Caco-2 (cell line): ENCODE data around the gene TTBK2. TPM values are rescaled to one million over a fixed set of nuclear protein-coding genes. Genes with fewer than 3 reads are reported as not detected.

ENCODE experiments used
- BruUV-seq: library from RNA; stranded (reverse); fragments of 400-500 nt; replicated peaks from 2 replicates; lab custom pipeline; 2021; lab: Mats Ljungman, UMichigan
- CTCF ChIA-PET: fragments of 300-600 bp; sonication (Branson Sonifier 250); formaldehyde crosslinking; loops from one replicate; lab custom pipeline; 2022; ENCODE audit warnings: antibody characterized with exemption; lab: Charles Lee
- POLR2A ChIA-PET: fragments of 300-600 bp; sonication (Branson Sonifier 250); formaldehyde crosslinking; loops from one replicate; lab custom pipeline; 2022; ENCODE audit warnings: antibody characterized with exemption; lab: Charles Lee
- DNase-seq, 2 experiments: peaks; one replicate each; pipeline versions ENCODE4 v3.0.0 to v3.0.0-alpha.2; 2020 to 2022
- H3K27me3 ChIP-seq: replicated peaks from 2 replicates; pipeline ENCODE4 v1.6.0; 2011; ENCODE audit warnings: low read length; ENCODE audit not compliant: control insufficient read depth, insufficient read depth
- H3K36me3 ChIP-seq: 2 replicates; pipeline ENCODE4 v1.5.1; 2011; ENCODE audit warnings: low read length; ENCODE audit not compliant: control insufficient read depth, insufficient read depth
- H3K4me1 ChIP-seq: fragments of 250-450 bp; sonication (Bioruptor Pico); 2 replicates; pipeline ENCODE4 v1.5.1; 2020; ENCODE audit warnings: mild to moderate bottlenecking
- H3K4me3 ChIP-seq: 2 replicates; pipeline ENCODE4 v1.5.1; 2011; ENCODE audit warnings: low read depth, mild to moderate bottlenecking, control low read depth, low read length
- H3K9me3 ChIP-seq: fragments of 250-450 bp; sonication (Bioruptor Pico); 2 replicates; pipeline ENCODE4 v1.5.1; 2020; ENCODE audit warnings: mild to moderate bottlenecking, moderate library complexity
- H3K27ac Mint-ChIP-seq: one replicate; pipeline ENCODE4 v1.8.0; 2022; ENCODE audit warnings: mixed read lengths; ENCODE audit not compliant: unreplicated experiment
- H3K27me3 Mint-ChIP-seq: one replicate; pipeline ENCODE4 v1.8.0; 2022; ENCODE audit warnings: mixed read lengths; ENCODE audit not compliant: insufficient read depth, unreplicated experiment
- H3K36me3 Mint-ChIP-seq: one replicate; pipeline ENCODE4 v1.8.0; 2022; ENCODE audit warnings: mild to moderate bottlenecking, mixed read lengths; ENCODE audit not compliant: insufficient read depth, unreplicated experiment
- H3K4me1 Mint-ChIP-seq: one replicate; pipeline ENCODE4 v1.8.0; 2022; ENCODE audit warnings: low read depth, mixed read lengths; ENCODE audit not compliant: unreplicated experiment
- H3K4me3 Mint-ChIP-seq: one replicate; pipeline ENCODE4 v1.8.0; 2022; ENCODE audit warnings: mild to moderate bottlenecking, moderate library complexity, mixed read lengths; ENCODE audit not compliant: unreplicated experiment
- H3K9me3 Mint-ChIP-seq: one replicate; pipeline ENCODE4 v1.8.0; 2022; ENCODE audit warnings: mixed read lengths; ENCODE audit not compliant: unreplicated experiment
- CTCF ChIP-seq, 2 experiments: fragments of 200-600 bp in 1 of 2; IDR thresholded peaks; 1 replicate in 1 of 2; 2 replicates in 1 of 2; pipeline versions ENCODE4 v1.5.1 to v1.8.0; 2011 to 2022; ENCODE audit warnings: antibody characterized with exemption in 1 of 2, control low read depth in 1 of 2, inconsistent platforms in 1 of 2, low read depth in 1 of 2, low read length in 1 of 2, mild to moderate bottlenecking in 1 of 2, moderate library complexity in 1 of 2; ENCODE audit not compliant: insufficient read depth in 1 of 2, severe bottlenecking in 1 of 2, unreplicated experiment in 1 of 2
- intact Hi-C: fragments of 100-400 bp; cut with micrococcal nuclease; formaldehyde crosslinking; loops from one replicate; pipeline ENCODE4 v1.10.0; 2022; ENCODE audit not compliant: unreplicated experiment
- total RNA-seq: library from RNA; stranded (reverse); gene quantifications from 2 replicates; pipeline ENCODE4 v1.2.3, GENCODE V29; 2022

The TTBK2 gene
- total RNA-seq, 1 experiment from 2014 or later: 10.1 TPM

GRCh38 chr15:42826251-42826890 lies 94.2 kb downstream of the TTBK2 start:
- H3K4me3 ChIP-seq: no peak overlapping the region
- H3K36me3 ChIP-seq: no peaks in the 10 kb centered on the region
- Mint-ChIP-seq H3K4me1 (no peaks in the 10 kb centered on the region), H3K27ac (no peak overlapping the region), H3K27me3 (no peaks in the 10 kb centered on the region), H3K36me3 (no peaks in the 10 kb centered on the region), H3K4me3 (no peak overlapping the region), H3K9me3 (no peaks in the 10 kb centered on the region)
- DNase-seq: no peak
- ChIA-PET CTCF (no interaction called here), POLR2A (no interaction called here)
- intact Hi-C loops: no loop called here
- no peaks in the 10 kb centered on the region for H3K4me1 ChIP-seq
- no TSS peak for BruUV-seq
- H3K9me3 ChIP-seq: no peaks in the 10 kb centered on the region
- H3K27me3 ChIP-seq: no peaks in the 10 kb centered on the region
- no peak for TF ChIP-seq CTCF (IDR thresholded peaks at IDR 0.05; ENCODE audit: insufficient read depth in 1 of 2, low read depth in 1 of 2, low read length in 1 of 2, severe bottlenecking in 1 of 2, unreplicated experiment in 1 of 2)

- POLR2A ChIA-PET: no interaction called here
- Histone ChIP-seq H3K27me3 (no peaks in the 10 kb centered on the region), H3K4me1 (no peaks in the 10 kb centered on the region), H3K4me3 (no peak overlapping the region), H3K9me3 (no peaks in the 10 kb centered on the region), H3K36me3 (no peaks in the 10 kb centered on the region)
- no peak for TF ChIP-seq CTCF (IDR thresholded peaks at IDR 0.05; ENCODE audit: insufficient read depth in 1 of 2, low read depth in 1 of 2, low read length in 1 of 2, severe bottlenecking in 1 of 2, unreplicated experiment in 1 of 2)
- intact Hi-C loops: no loop called here
- Mint-ChIP-seq H3K9me3 (no peaks in the 10 kb centered on the region), H3K27ac (no peak overlapping the region), H3K4me3 (no peak overlapping the region), H3K27me3 (no peaks in the 10 kb centered on the region), H3K4me1 (no peaks in the 10 kb centered on the region), H3K36me3 (no peaks in the 10 kb centered on the region)
- no peak for DNase-seq
- BruUV-seq: no TSS peak
- CTCF ChIA-PET: no interaction called here
Measured at GRCh38 chr15:42825599-42825998, 95.0 kb downstream of the TTBK2 start.

GRCh38 chr15:42820811-42821210 lies 99.8 kb downstream of the TTBK2 start:
- no peaks in the 10 kb centered on the region for H3K9me3 Mint-ChIP-seq
- ChIA-PET CTCF (no interaction called here), POLR2A (no interaction called here)
- no peak overlapping the region for H3K4me3 Mint-ChIP-seq
- BruUV-seq: no TSS peak
- H3K27me3 Mint-ChIP-seq: no peaks in the 10 kb centered on the region
- Histone ChIP-seq H3K36me3 (no peaks in the 10 kb centered on the region), H3K27me3 (no peaks in the 10 kb centered on the region), H3K4me1 (no peaks in the 10 kb centered on the region), H3K9me3 (no peaks in the 10 kb centered on the region), H3K4me3 (no peak overlapping the region)
- no peak overlapping the region for H3K27ac Mint-ChIP-seq
- intact Hi-C loops: no loop called here
- no peaks in the 10 kb centered on the region for H3K36me3 Mint-ChIP-seq
- no peaks in the 10 kb centered on the region for H3K4me1 Mint-ChIP-seq
- no peak for DNase-seq
- no peak for TF ChIP-seq CTCF (IDR thresholded peaks at IDR 0.05; ENCODE audit: insufficient read depth in 1 of 2, low read depth in 1 of 2, low read length in 1 of 2, severe bottlenecking in 1 of 2, unreplicated experiment in 1 of 2)
